GM21528 (cell line): ENCODE measurements around the gene RNF149.
"Not testable (repeated sequence)": the region's sequence is repeated elsewhere in the genome, so short reads cannot be mapped to it uniquely, and the experiment has no call there.

Experiments
- ATAC-seq: cut with Tn5 transposase; IDR thresholded peaks from one replicate; pipeline ENCODE4 v1.9.1; 2021; ENCODE audit warnings: mild to moderate bottlenecking, moderate library complexity; ENCODE audit not compliant: unreplicated experiment, low FRiP score

The RNF149 gene

GRCh38 chr2:101308432-101309210, at the start of gene RNF149:
TSS of gene RNF149 (minus strand) at chr2:101308701. CDS start at chr2:101308588, 113 bp downstream.
- ATAC-seq = peak; percentile 68

GRCh38 chr2:101357376-101357775, 48.9 kb upstream of the RNF149 start:
- no peak for ATAC-seq

DNA sequence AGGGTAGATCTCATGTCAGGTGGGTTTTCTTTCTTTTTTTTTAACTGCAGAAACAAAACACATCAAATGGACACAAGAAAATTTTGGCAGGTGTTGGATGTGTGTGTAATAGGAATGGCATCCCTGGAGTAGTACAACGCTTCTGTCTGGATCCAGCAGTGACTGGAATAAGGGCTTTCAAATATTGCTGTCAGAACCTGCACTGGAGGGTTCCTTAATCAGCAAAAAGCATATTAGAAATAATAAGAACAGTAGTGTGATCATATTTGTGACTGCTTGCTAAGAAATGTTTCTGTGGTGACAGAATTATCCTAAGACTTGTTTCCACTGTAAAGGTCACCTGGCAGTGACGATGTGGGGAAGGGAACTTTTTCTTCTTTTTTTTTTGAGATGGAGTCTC, 48.0 kb upstream of the RNF149 start:
- no peak for ATAC-seq

GRCh38 chr2:101356055-101356454, 47.6 kb upstream of the RNF149 start:
- ATAC-seq = no peak

GRCh38 chr2:101355401-101356054, 47.0 kb upstream of the RNF149 start:
- ATAC-seq = no peak

DNA sequence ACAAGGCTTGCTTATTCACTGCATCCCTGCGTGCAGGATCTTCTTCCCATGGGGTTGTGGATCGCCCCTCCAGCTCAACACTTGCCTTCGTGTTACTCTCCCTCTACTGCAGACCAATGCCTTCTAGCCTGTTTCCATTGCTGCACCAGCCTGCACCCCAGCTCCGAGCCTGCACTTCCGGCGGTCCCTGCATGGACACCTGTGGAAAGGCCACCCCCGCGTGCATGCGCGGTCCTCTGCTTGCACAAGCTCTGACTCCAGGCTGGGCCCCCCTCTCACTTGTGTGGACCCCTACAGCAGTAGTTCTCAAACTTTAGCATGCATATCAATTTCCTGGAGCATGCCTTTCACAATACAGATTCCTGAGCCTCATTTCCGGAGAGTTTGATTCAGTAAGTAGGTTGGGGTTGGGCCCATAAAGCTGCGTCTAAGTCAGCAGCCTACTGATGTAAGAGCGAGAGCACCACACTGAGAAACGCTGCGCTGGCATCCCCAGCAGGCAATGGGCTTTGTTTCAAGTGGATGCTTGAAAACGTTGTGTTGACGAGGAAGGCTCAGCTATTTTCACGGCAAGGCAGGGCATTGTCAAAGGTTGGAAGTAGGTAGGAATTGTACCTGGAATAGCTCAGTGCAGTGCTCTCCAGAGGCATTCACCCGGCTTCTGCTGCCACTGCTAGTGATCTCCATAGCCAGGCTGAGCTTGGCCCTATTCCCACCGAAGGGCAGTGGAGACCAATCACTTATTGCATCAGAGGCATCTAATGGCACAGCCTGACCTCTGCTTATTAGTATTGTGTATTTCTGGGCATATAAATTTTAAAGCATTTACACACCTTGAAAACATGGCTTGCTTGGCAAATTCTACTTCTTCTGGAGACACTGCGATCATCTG, 46.2 kb upstream of the RNF149 start:
- no peak for ATAC-seq

GRCh38 chr2:101352631-101353030, 44.1 kb upstream of the RNF149 start:
- not testable (repeated sequence) for ATAC-seq

DNA sequence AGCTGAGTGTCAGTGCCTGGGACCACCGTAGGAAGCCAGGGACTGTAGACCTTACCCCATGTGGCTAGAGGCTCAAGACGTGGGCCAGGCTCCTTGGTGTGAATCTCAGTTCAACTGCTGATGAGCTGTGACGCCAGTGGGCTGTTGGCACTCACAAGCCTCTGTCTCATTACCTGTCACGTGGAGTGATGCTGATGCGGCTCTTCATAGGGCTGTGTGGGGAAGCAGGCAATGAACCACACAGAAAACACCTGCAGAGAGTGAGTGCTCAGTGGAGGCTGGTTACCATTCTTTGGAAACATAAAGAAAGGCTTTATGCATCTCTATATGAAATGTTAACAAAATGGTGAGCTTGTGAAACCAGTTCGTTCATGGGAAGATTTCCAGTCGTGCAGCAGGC, 42.7 kb upstream of the RNF149 start:
- ATAC-seq = no peak

DNA sequence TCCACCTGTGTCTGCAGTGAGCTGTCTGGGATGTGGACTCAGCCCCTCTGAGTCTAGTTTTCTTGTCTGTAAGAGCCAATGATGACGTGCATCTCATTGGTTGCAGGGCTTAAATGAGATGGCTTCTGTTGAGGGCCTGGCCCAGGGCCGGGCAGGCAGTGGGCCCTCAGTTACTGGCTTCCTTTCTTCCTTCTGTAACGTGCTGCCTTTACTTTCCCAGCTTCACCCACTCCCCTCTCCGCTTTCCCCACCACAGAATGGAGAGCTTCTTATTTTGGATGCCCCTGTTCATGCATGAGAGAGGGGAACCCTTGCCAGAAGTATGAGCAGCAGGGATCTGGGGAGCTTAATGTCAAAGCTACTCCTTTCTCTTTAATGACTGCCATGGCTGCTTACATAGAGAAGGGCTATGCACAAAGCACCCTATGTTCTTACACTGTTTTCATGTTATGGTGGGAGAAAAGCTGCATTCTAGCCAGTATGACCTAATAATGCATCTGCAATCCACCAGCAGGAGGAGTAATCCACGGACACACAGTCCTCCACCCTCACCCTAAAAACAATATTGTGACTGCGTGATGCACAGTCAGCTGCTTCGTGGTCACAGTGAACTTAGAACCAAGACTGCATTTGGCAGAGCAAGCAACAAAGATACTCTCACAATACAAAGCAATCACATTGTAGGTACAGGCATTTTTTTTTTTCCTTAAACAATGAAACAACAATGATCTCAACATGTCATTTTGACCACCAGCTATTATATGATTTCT, 41.6 kb upstream of the RNF149 start:
- no peak for ATAC-seq

DNA sequence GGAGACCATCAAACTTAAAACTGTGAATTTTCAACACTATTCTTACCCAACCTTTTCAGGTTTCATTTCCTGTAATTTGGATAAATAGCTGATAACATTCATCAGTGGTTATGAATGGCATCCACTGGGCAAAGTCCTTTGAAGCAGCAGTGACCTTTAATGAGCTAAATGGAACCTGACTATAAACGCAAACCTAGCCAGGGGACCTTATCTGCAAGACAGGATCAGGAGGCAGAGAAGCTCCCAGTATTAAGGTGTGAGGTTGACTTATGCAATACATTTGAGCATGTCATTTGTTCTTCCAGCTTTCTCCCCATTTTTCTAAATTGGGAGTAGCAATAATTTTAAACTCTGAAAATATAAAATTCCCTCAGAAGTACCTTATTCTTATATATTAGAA, 40.4 kb upstream of the RNF149 start:
- no peak for ATAC-seq

DNA sequence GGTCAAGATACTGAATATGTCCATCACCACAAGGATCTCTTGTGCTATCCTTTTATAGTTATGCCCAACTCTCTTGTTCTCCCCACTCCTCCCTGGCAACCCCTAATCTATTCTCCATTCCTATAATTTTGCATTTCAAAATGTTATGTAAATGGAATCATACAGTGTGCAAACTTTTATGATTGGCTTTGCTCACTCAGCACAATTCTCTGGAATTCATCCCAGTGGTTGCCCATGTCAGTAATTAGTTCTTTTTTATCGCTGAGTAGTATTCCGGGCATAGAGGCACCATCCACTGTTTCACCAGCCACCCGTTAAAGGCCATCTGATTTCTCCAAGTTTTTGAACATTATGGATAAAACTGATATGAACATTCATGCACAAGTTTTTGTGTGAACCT, 38.4 kb upstream of the RNF149 start:
- ATAC-seq = no peak

- ATAC-seq = no peak
These were observed 35.6 kb upstream of the RNF149 start for GRCh38 chr2:101344137-101344536.

DNA sequence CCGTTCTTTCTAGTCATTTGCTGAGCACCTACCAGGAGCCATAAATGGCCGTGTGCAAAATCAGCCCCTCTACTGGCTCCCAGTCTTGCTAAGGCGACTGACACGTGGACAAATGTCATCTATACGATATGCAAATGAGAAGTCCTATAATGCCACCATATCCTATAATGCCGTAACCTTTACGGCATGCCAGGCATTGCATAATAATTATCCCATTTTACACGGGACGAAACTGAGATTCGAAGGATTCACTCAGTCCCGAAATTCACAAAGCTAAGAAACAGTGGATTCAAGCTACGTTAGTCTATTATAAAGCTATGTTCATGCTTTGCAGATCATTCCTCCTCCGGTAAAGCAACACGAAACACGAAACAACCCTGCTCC, 34.1 kb upstream of the RNF149 start:
- ATAC-seq = no peak

DNA sequence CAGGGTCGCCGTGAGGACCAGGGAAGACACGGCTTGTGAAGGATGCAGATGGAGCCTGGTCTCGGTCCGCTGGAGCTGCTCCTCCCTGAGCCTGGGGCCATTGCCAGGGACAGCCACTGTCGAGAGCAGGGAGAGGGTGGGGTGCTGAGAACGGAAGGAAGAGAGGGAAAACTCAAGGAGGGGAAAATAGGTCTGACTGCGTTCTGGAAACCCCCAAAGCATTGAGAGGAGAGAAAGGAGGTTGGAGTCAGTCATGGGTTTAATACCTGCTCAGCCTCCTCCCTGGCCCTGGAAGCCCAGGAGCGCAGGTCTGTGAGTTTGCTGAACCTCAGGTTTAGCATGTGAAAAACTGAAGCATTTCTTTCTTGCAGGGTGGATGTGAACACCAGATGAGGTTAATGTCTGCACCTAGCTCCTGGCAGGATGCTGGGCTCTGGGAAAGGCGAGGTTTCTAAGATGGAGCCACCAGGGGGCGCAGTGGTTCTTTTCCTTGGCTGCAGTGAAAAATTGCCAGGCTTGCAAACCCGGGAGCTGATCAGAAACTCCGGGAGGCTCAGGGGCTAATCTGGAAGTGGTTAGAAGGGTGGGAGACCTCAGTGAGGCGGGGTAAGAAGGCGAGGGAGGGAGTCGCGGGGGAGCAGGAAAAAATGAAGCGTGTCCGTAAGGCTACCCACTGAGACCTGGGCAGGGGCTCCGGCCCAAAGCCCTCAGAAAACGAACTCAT, 33.6 kb upstream of the RNF149 start:
- no peak for ATAC-seq

- no peak for ATAC-seq
These were observed 32.9 kb upstream of the RNF149 start for GRCh38 chr2:101341421-101341820.

GRCh38 chr2:101340141-101340551, 31.6 kb upstream of the RNF149 start:
- ATAC-seq = no peak

- ATAC-seq = no peak
These were observed 30.9 kb upstream of the RNF149 start for GRCh38 chr2:101339266-101339880.

DNA sequence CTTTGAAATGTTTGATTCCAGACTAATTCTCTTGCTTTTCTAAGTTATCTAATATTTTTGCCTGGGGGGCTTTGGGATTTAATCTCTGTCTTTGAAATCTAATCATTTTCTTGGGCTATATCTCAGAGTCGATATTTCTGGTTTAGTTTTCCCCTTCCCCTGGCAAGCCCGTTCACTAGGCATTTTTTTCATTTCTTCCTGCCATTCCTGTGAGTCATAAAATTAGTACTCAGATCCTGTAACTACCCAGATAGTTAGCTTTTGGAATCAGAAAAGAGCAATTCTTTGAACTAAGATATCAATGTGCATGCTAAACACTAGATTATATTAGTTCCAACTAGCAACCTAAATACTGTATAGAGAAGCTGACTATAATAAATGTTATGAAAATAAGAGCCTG, 29.4 kb upstream of the RNF149 start:
- no peak for ATAC-seq
